Measurements from ENCODE around the gene LRRK2. TPM values are rescaled to one million over a fixed set of nuclear protein-coding genes. Genes with fewer than 3 reads are reported as not detected.
"Not testable (repeated sequence)": the region's sequence is repeated elsewhere in the genome, so short reads cannot be mapped to it uniquely, and the experiment has no call there.

LRRK2 gene
- total and polyA plus RNA-seq, 3 experiments from 2014 or later = 0.31 TPM; not detected in 1

DNA sequence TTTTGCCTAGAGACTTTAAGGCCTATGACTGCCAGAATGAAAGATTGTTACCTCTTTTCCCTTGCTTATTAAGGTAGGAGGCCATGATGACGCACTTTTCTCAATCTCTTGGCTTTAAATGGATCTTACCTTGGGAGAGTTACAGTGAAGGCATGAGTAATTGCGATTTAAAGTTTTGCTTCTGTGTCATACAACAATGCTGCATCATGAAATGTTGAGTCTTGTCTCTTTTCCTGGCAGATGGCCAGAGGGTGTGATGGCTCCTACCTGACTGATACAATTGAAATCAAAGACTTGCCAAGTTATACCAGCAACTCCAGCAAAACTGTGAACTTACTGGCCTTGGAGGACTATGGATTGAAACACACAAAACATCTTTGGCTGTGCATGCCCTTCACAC, 17.2 kb upstream of the LRRK2 start:
- Histone ChIP-seq H3K4me1 (ENCODE audit: insufficient read depth, low read length) (no peaks in the 10 kb centered on the region), H3K4me3 (ENCODE audit: low read length) (no peak overlapping the region), H3K9me3 (ENCODE audit: low read length) (no peaks in the 10 kb centered on the region), H3K27me3 (ENCODE audit: insufficient read depth, low read length, poor library complexity, severe bottlenecking) (no peaks in the 10 kb centered on the region), H3K36me3 (ENCODE audit: insufficient read depth, low read length) (no peaks in the 10 kb centered on the region), H3K27ac (ENCODE audit: low read depth, low read length) (no peak overlapping the region)
- Mint-ChIP-seq H3K27ac (no peak overlapping the region), H3K27me3 (peaks cover 0 to 7% of the 10 kb centered on the region in 2 donors), H3K9me3 (no peaks in the 10 kb centered on the region), H3K4me1 (peaks cover 0 to 3% (median 0%) of the 10 kb centered on the region in 3 donors), H3K4me3 (no peak overlapping the region), H3K36me3 (no peaks in the 10 kb centered on the region)
- ChIA-PET CTCF (no interaction called here), POLR2A (no interaction called here)
- DNase-seq = no peak

DNA sequence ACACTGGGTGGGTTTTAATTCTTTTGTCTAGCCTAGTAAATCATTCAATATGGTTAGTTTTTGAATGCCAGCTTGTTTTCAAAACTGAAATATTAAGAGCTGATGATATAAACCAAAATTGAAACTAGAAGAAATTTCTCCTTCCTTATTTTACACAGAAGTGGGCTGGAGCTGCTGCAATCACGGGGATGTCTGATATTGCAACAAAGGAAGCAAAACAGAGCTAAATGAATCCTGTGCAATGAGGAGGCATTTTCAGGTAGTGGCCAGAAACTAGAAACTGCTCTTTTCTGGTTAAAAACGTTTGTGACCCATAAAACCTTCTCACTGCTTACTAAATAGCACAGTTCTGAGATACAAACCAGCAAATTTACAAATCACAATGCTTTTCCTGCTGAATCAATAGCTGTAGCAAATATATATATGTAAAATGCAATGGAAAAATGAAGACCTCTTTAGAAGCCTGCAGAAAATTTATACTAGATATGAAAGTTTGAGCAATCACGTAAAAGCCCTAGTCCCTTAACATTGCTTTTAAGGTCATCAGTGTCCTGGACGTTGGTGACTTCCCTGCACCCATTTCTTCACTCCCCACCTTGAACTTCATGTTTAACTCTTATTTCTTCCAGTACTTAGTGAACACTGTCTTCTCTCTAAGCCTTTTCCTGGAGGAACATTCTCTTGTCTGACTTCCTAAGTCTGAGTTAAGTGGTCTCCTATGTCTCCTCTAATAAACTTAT, 15.9 kb upstream of the LRRK2 start:
- Histone ChIP-seq H3K9me3 (ENCODE audit: low read length) (no peaks in the 10 kb centered on the region), H3K36me3 (ENCODE audit: insufficient read depth, low read length) (no peaks in the 10 kb centered on the region), H3K4me3 (ENCODE audit: low read length) (no peak overlapping the region), H3K4me1 (ENCODE audit: insufficient read depth, low read length) (no peaks in the 10 kb centered on the region), H3K27ac (ENCODE audit: low read depth, low read length) (no peak overlapping the region), H3K27me3 (ENCODE audit: insufficient read depth, low read length, poor library complexity, severe bottlenecking) (no peaks in the 10 kb centered on the region)
- peaks cover 0 to 2% (median 0%) of the 10 kb centered on the region in 5 donors for H3K9me3 Mint-ChIP-seq
- POLR2A ChIA-PET = no interaction called here
- H3K4me3 Mint-ChIP-seq = no peak overlapping the region
- peaks cover 0 to 7% of the 10 kb centered on the region in 2 donors for H3K27me3 Mint-ChIP-seq
- H3K27ac Mint-ChIP-seq = no peak overlapping the region
- DNase-seq = no peak
- H3K4me1 Mint-ChIP-seq = peaks cover 0 to 3% (median 0%) of the 10 kb centered on the region in 3 donors
- CTCF ChIA-PET = interaction anchor here (1.2 kb wide), 1 partner anchor 17 kb away, joined by 3 read pairs; no protein-coding TSS in a partner anchor
- no peaks in the 10 kb centered on the region for H3K36me3 Mint-ChIP-seq

DNA sequence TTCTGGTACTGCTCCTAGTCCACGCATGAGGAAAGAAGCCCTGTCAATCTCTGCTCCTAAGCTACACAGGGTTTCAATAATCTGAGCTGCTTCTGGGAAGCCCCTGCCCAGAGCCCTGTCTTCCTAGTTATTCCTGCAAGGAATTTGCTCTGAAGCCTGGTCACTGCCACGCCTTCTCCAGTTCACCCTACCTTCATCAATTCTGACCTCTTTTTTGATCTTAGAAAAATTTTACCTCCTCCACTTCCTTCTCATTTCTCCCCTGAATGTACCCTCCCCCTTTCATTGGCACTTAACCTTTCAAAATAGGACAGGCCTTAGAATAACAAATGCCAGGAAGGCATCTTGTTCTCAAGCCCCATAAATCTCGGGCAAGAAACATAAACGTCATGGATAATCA, 14.9 kb upstream of the LRRK2 start:
- no peaks in the 10 kb centered on the region for H3K36me3 Mint-ChIP-seq
- H3K4me3 ChIP-seq (ENCODE audit: low read length) = no peak overlapping the region
- H3K9me3 ChIP-seq (ENCODE audit: low read length) = no peaks in the 10 kb centered on the region
- no peaks in the 10 kb centered on the region for H3K36me3 ChIP-seq (ENCODE audit: insufficient read depth, low read length)
- H3K4me1 Mint-ChIP-seq = peaks cover 0 to 3% (median 0%) of the 10 kb centered on the region in 3 donors
- no peak overlapping the region for H3K27ac ChIP-seq (ENCODE audit: low read depth, low read length)
- H3K27me3 Mint-ChIP-seq = peaks cover 0 to 5% of the 10 kb centered on the region in 2 donors
- H3K9me3 Mint-ChIP-seq = peaks cover 0 to 2% (median under 1%) of the 10 kb centered on the region in 5 donors
- ChIA-PET POLR2A (no interaction called here), CTCF (no interaction called here)
- no peaks in the 10 kb centered on the region for H3K27me3 ChIP-seq (ENCODE audit: insufficient read depth, low read length, poor library complexity, severe bottlenecking)
- H3K4me1 ChIP-seq (ENCODE audit: insufficient read depth, low read length) = no peaks in the 10 kb centered on the region
- no peak for DNase-seq
- no peak overlapping the region for H3K4me3 Mint-ChIP-seq
- H3K27ac Mint-ChIP-seq = no peak overlapping the region

GRCh38 chr12:40211186-40211585, 13.6 kb upstream of the LRRK2 start:
- H3K4me3 Mint-ChIP-seq; H3K36me3 ChIP-seq (ENCODE audit: insufficient read depth, low read length); H3K27ac Mint-ChIP-seq; H3K27ac ChIP-seq (ENCODE audit: low read depth, low read length); H3K27me3 ChIP-seq (ENCODE audit: insufficient read depth, low read length, poor library complexity, severe bottlenecking); H3K4me3 ChIP-seq (ENCODE audit: low read length); H3K36me3 Mint-ChIP-seq; H3K9me3 Mint-ChIP-seq; DNase-seq; H3K9me3 ChIP-seq (ENCODE audit: low read length); H3K4me1 Mint-ChIP-seq; H3K27me3 Mint-ChIP-seq; POLR2A ChIA-PET; CTCF ChIA-PET; H3K4me1 ChIP-seq (ENCODE audit: insufficient read depth, low read length): not testable (repeated sequence)

DNA sequence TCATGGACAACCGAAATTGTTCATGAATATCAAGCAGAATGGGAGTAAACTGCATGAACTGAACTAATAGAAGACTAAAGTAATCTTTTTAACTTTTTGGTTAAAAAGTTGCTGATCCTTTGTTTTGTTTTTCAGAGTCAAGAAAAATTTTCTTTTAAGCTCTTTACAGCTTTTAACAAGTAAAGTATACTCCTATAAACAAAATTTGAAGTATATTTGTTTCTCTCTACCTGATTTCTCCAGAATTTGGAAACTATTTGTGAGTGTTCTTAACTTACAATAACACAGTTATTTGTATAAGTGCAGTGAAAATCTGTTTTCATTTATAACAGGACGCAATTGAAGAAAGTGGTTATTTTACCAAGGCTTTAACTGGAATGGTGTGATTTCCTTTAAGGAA, 12.2 kb upstream of the LRRK2 start:
- Histone ChIP-seq H3K9me3 (ENCODE audit: low read length) (no peaks in the 10 kb centered on the region), H3K27ac (ENCODE audit: low read depth, low read length) (no peak overlapping the region), H3K36me3 (ENCODE audit: insufficient read depth, low read length) (no peaks in the 10 kb centered on the region), H3K4me1 (ENCODE audit: insufficient read depth, low read length) (no peaks in the 10 kb centered on the region), H3K27me3 (ENCODE audit: insufficient read depth, low read length, poor library complexity, severe bottlenecking) (no peaks in the 10 kb centered on the region), H3K4me3 (ENCODE audit: low read length) (no peak overlapping the region)
- DNase-seq = no peak
- Mint-ChIP-seq H3K4me1 (peaks cover 0 to 3% (median 0%) of the 10 kb centered on the region in 3 donors), H3K4me3 (no peak overlapping the region), H3K9me3 (peaks cover 0 to 3% (median 2%) of the 10 kb centered on the region in 5 donors), H3K36me3 (no peaks in the 10 kb centered on the region), H3K27me3 (peaks cover 0 to 4% of the 10 kb centered on the region in 2 donors), H3K27ac (no peak overlapping the region)
- POLR2A ChIA-PET = no interaction called here
- CTCF ChIA-PET = no interaction called here

DNA sequence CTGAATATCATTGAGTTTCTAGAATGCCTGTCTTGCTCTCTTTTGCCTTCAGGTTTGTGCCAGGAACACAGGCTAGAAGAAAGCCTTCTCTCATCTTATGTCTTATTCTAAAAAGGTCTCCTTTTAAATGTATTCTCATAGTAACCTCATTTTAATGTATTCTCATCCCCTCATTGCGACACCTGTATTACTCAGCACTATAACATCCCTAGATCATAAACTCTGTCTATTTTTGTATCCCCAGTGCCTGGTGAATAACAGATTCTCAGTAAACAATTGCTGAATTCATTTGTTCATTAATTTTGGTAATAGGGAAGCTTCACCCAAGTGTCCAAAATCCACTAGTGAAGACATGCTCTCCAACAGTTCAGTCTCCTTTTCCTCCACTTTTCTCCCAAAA, 8.8 kb upstream of the LRRK2 start:
- H3K27ac Mint-ChIP-seq = no peak overlapping the region
- Histone ChIP-seq H3K4me1 (ENCODE audit: insufficient read depth, low read length) (no peaks in the 10 kb centered on the region), H3K36me3 (ENCODE audit: insufficient read depth, low read length) (no peaks in the 10 kb centered on the region), H3K9me3 (ENCODE audit: low read length) (no peaks in the 10 kb centered on the region), H3K27me3 (ENCODE audit: insufficient read depth, low read length, poor library complexity, severe bottlenecking) (no peaks in the 10 kb centered on the region), H3K27ac (ENCODE audit: low read depth, low read length) (no peak overlapping the region), H3K4me3 (ENCODE audit: low read length) (no peak overlapping the region)
- ChIA-PET CTCF (no interaction called here), POLR2A (no interaction called here)
- H3K4me1 Mint-ChIP-seq = no peaks in the 10 kb centered on the region
- H3K4me3 Mint-ChIP-seq = no peak overlapping the region
- H3K27me3 Mint-ChIP-seq = peaks cover 0 to 1% of the 10 kb centered on the region in 2 donors
- H3K36me3 Mint-ChIP-seq = no peaks in the 10 kb centered on the region
- peaks cover 0 to 3% (median 2%) of the 10 kb centered on the region in 5 donors for H3K9me3 Mint-ChIP-seq
- DNase-seq = no peak

DNA sequence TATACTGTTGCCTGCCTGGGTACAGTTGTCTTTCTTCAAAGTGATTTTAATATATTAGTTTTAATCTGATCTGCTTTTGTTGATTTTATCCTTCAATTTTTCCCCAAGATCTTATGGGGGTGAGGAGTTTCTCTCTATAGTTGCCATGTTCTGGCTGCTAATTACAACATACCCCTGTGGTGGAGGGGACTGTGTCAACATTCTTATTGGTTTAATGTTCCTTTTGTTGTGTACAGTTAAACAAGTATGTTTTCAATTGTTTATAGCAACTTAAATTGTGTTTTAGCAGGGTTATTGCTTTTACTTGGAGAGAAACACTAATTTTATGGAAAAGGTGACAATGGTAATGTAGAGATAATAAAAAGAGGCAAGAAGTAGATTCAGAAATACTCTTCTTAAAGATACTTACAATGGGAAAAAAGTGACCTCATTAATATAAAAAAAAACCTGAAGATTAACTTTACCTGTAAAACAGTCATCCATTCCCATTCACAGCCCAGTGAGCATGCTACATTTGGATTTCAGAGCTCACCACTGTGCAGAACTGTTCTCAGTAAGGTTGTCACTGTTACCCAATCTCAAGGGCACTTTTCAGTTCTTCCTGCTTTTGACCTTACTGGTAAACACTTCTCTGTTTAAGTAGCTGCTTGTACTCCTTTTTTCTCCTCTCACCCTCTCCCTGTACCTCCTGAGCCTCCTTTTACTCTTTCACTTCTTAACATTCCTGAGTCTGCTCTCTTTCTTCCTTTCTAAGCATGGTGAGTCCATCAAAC, 8.1 kb upstream of the LRRK2 start:
- CTCF ChIA-PET = no interaction called here
- no peak overlapping the region for H3K4me3 ChIP-seq (ENCODE audit: low read length)

DNA sequence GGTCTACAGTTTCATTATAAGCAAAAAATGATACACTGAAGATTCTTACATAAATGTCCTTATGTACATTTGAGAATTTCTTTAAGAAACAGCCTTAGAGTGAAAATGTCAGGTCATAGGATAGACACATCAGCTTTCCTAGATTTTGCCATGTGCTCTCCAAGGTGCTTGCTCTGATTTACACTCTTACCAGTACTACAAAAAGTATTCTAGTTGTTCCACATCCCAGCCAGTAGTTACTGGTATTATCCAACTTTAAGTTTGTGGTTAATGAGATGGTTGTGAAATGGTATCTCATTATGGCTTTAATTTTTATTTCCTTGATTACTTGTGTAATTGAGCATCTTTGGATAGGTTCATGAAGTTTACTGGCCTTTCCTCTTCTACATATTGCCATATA, 5.0 kb upstream of the LRRK2 start:
- ChIA-PET POLR2A (no interaction called here), CTCF (no interaction called here)
- Histone ChIP-seq H3K27ac (ENCODE audit: low read depth, low read length) (no peak overlapping the region), H3K27me3 (ENCODE audit: insufficient read depth, low read length, poor library complexity, severe bottlenecking) (no peaks in the 10 kb centered on the region), H3K4me3 (ENCODE audit: low read length) (no peak overlapping the region), H3K4me1 (ENCODE audit: insufficient read depth, low read length) (no peaks in the 10 kb centered on the region), H3K9me3 (ENCODE audit: low read length) (no peaks in the 10 kb centered on the region), H3K36me3 (ENCODE audit: insufficient read depth, low read length) (no peaks in the 10 kb centered on the region)
- Mint-ChIP-seq H3K36me3 (no peaks in the 10 kb centered on the region), H3K27ac (no peak overlapping the region), H3K9me3 (peaks cover 0 to 3% (median 0%) of the 10 kb centered on the region in 5 donors), H3K4me3 (no peak overlapping the region), H3K27me3 (peaks cover 5 to 13% of the 10 kb centered on the region in 2 donors), H3K4me1 (peaks cover 5 to 10% (median 6%) of the 10 kb centered on the region in 3 donors)
- DNase-seq = no peak

More for the DNA sequence above, 8.1 kb upstream of the LRRK2 start:
- Histone ChIP-seq H3K9me3 (ENCODE audit: low read length) (no peaks in the 10 kb centered on the region), H3K27me3 (ENCODE audit: insufficient read depth, low read length, poor library complexity, severe bottlenecking) (no peaks in the 10 kb centered on the region), H3K36me3 (ENCODE audit: insufficient read depth, low read length) (no peaks in the 10 kb centered on the region), H3K4me1 (ENCODE audit: insufficient read depth, low read length) (no peaks in the 10 kb centered on the region), H3K27ac (ENCODE audit: low read depth, low read length) (no peak overlapping the region)
- Mint-ChIP-seq H3K36me3 (no peaks in the 10 kb centered on the region), H3K27ac (no peak overlapping the region), H3K27me3 (peaks cover 0 to 1% of the 10 kb centered on the region in 2 donors), H3K9me3 (peaks cover 0 to 3% (median 2%) of the 10 kb centered on the region in 5 donors), H3K4me1 (no peaks in the 10 kb centered on the region), H3K4me3 (no peak overlapping the region)
- no peak for DNase-seq
- POLR2A ChIA-PET = no interaction called here
